HCT116 (cell line): ENCODE results near the gene SIAE. TPM values are rescaled to one million over a fixed set of nuclear protein-coding genes. Genes with fewer than 3 reads are reported as not detected.

ENCODE experiments used
- ATAC-seq: fragments of 200-7000 bp; cut with Tn5 transposase; 2 replicates; pipeline ENCODE4 v1.9.1; 2020; ENCODE audit warnings: mild to moderate bottlenecking, moderate library complexity
- BruUV-seq: library from RNA; stranded (reverse); fragments of 400-500 nt; replicated peaks from 2 replicates; lab custom pipeline; 2021; lab: Mats Ljungman, UMichigan
- CTCF ChIA-PET: fragments of 300-600 bp; sonication (Branson Sonifier 250); formaldehyde crosslinking; loops from one replicate; lab custom pipeline; 2021; ENCODE audit warnings: antibody characterized with exemption; lab: Charles Lee
- POLR2A ChIA-PET: fragments of 300-600, 350-600 bp; sonication (Branson Sonifier 250); formaldehyde crosslinking; loops from one replicate; lab custom pipeline; 2021; ENCODE audit warnings: antibody characterized with exemption; lab: Charles Lee
- RAD21 ChIA-PET, 2 experiments: fragments of 300-600 bp; sonication (Branson Sonifier 250); formaldehyde crosslinking; loops; one replicate each; lab custom pipeline; 2023; ENCODE audit warnings: low total read pairs in 2 of 2; ENCODE audit not compliant: uncharacterized antibody in 2 of 2, unreplicated experiment in 2 of 2, low non-redundant PET in 1 of 2; lab: Charles Lee
- DNase-seq: peaks from one replicate; pipeline ENCODE4 v3.0.0-alpha.2; 2010; ENCODE audit warnings: low read depth, low spot score
- H2AFZ ChIP-seq: fragments of 200-600 bp; shearing (Covaris generic), sonication (generic); 2 replicates; pipeline ENCODE4 v1.6.1; 2017; ENCODE audit warnings: low read depth, mixed run types, mixed read lengths, antibody characterized with exemption, low read length; ENCODE audit not compliant: poor library complexity, severe bottlenecking
- H3K27ac ChIP-seq: 2 replicates; pipeline ENCODE4 v1.5.1; 2012; ENCODE audit warnings: low read depth, low read length
- H3K27me3 ChIP-seq: fragments of 200-600 bp; sonication (generic); 2 replicates; pipeline ENCODE4 v1.6.1; 2016; ENCODE audit warnings: mixed run types, low read length, mixed read lengths; ENCODE audit not compliant: insufficient read depth
- H3K36me3 ChIP-seq, 2 experiments: fragments of 200-500 bp in 1 of 2; fragments of 200-600 bp in 1 of 2; sonication (Bioruptor generic) in 1 of 2; sonication (generic) in 1 of 2; 2 replicates each; pipeline versions ENCODE4 v1.5.1 to v1.6.1; 2014 to 2016; ENCODE audit warnings: low read length in 2 of 2, inconsistent platforms in 1 of 2, mixed read lengths in 1 of 2, mixed run types in 1 of 2; ENCODE audit not compliant: insufficient read depth in 2 of 2, control insufficient read depth in 1 of 2
- H3K4me1 ChIP-seq, 2 experiments: fragments of 200-600 bp in 1 of 2; sonication (generic) in 1 of 2; 2 replicates each; pipeline versions ENCODE4 v1.5.1 to v1.6.1; 2012 to 2017; ENCODE audit warnings: low read length in 2 of 2, inconsistent platforms in 1 of 2, mild to moderate bottlenecking in 1 of 2, mixed read lengths in 1 of 2, mixed run types in 1 of 2, moderate library complexity in 1 of 2; ENCODE audit not compliant: insufficient read depth in 2 of 2, control insufficient read depth in 1 of 2
- H3K4me2 ChIP-seq: fragments of 200-600 bp; sonication (generic); 2 replicates; pipeline ENCODE4 v1.6.1; 2017; ENCODE audit warnings: mixed run types, low read length, mixed read lengths
- H3K4me3 ChIP-seq, 2 experiments: fragments of 200-600 bp in 1 of 2; sonication (generic) in 1 of 2; replicated peaks in 1 of 2; 2 replicates each; pipeline ENCODE4 v1.5.1; 2011 to 2016; ENCODE audit warnings: low read length in 2 of 2, control low read depth in 1 of 2, low read depth in 1 of 2, mild to moderate bottlenecking in 1 of 2, mixed read lengths in 1 of 2, mixed run types in 1 of 2
- H3K79me2 ChIP-seq: fragments of 200-600 bp; sonication (generic); 2 replicates; pipeline ENCODE4 v1.6.1; 2017; ENCODE audit warnings: mild to moderate bottlenecking, mixed run types, low read length, moderate library complexity, mixed read lengths; ENCODE audit not compliant: insufficient read depth
- H3K9ac ChIP-seq: fragments of 200-600 bp; sonication (generic); 2 replicates; pipeline ENCODE4 v1.6.1; 2016; ENCODE audit warnings: low read length, mixed read lengths
- H3K9me2 ChIP-seq: fragments of 200-600 bp; sonication (generic), shearing (Covaris generic); 2 replicates; pipeline ENCODE4 v1.6.1; 2017; ENCODE audit warnings: mixed run types, mild to moderate bottlenecking, moderate library complexity; ENCODE audit not compliant: insufficient read depth
- H3K9me3 ChIP-seq, 2 experiments: fragments of 200-500 bp in 1 of 2; fragments of 200-600 bp in 1 of 2; sonication (Bioruptor generic) in 1 of 2; sonication (generic) in 1 of 2; 2 replicates each; pipeline ENCODE4 v1.6.1; 2014 to 2017; ENCODE audit warnings: low read length in 2 of 2, mixed read lengths in 2 of 2, inconsistent platforms in 1 of 2, low read depth in 1 of 2, mild to moderate bottlenecking in 1 of 2, mixed run types in 1 of 2, moderate library complexity in 1 of 2; ENCODE audit not compliant: control insufficient read depth in 1 of 2, insufficient read depth in 1 of 2
- H4K20me1 ChIP-seq: fragments of 200-600 bp; sonication (generic), shearing (Covaris generic); 2 replicates; pipeline ENCODE4 v1.6.1; 2017; ENCODE audit warnings: mixed run types, mild to moderate bottlenecking, moderate library complexity; ENCODE audit not compliant: insufficient read depth
- EGR1 ChIP-seq: IDR thresholded peaks from 2 replicates; pipeline ENCODE4 v1.6.1; 2012; ENCODE audit warnings: low read depth
- ELF1 ChIP-seq: IDR thresholded peaks from 2 replicates; pipeline ENCODE4 v1.6.1; 2012; ENCODE audit warnings: low read depth, borderline replicate concordance
- EZH2 ChIP-seq: fragments of 200-600 bp; sonication (generic); IDR thresholded peaks from 2 replicates; pipeline ENCODE4 v1.6.1; 2017; ENCODE audit warnings: antibody characterized with exemption, mixed run types
- JUND ChIP-seq: IDR thresholded peaks from 2 replicates; pipeline ENCODE4 v1.6.1; 2012
- RAD21 ChIP-seq: IDR thresholded peaks from 2 replicates; pipeline ENCODE4 v1.6.1; 2012; ENCODE audit warnings: low read depth, mild to moderate bottlenecking
- SIN3A ChIP-seq: IDR thresholded peaks from 2 replicates; pipeline ENCODE4 v1.6.1; 2012; ENCODE audit warnings: low read depth
- TCF7L2 ChIP-seq: IDR thresholded peaks from 2 replicates; pipeline ENCODE4 v1.7.0; 2011; ENCODE audit warnings: borderline replicate concordance, inconsistent platforms; ENCODE audit not compliant: insufficient read depth, insufficient read length; ENCODE audit errors: extremely low read depth
- YY1 ChIP-seq: IDR thresholded peaks from 2 replicates; pipeline ENCODE4 v1.6.1; 2011; ENCODE audit warnings: low read length, low read depth, moderate library complexity, mild to moderate bottlenecking; ENCODE audit not compliant: insufficient replicate concordance; ENCODE audit errors: extremely low read depth
- intact Hi-C: fragments of 100-400 bp; cut with micrococcal nuclease; formaldehyde crosslinking; loops from 2 replicates; pipeline ENCODE4 v1.10.0; 2022
- total RNA-seq: library from RNA; stranded (reverse); gene quantifications from one replicate; pipeline ENCODE4 v1.2.1, GENCODE V29; 2021; ENCODE audit not compliant: unreplicated experiment
- TF ChIP-seq, protein P1 (sequence below): IDR thresholded peaks from 2 replicates; pipeline ENCODE4 v1.6.1; 2012
- TF ChIP-seq, protein P2 (sequence below): IDR thresholded peaks from 2 replicates; pipeline ENCODE4 v1.6.1; 2012
- TF ChIP-seq, protein P3 (sequence below), 3 experiments: fragments of 200-600 bp in 1 of 3; sonication (generic) in 1 of 3; IDR thresholded peaks in 2 of 3; conservative IDR thresholded peaks in 1 of 3; 2 replicates each; pipeline ENCODE4 v1.5.1; 2012 to 2017; ENCODE audit warnings: low read depth in 2 of 3, low read length in 2 of 3, antibody characterized with exemption in 1 of 3, borderline replicate concordance in 1 of 3, control low read depth in 1 of 3, mild to moderate bottlenecking in 1 of 3, mixed read lengths in 1 of 3, mixed run types in 1 of 3, moderate library complexity in 1 of 3; ENCODE audit not compliant: insufficient read depth in 1 of 3
- TF ChIP-seq, protein P4 (sequence below): IDR thresholded peaks from 2 replicates; pipeline ENCODE4 v1.6.1; 2012; ENCODE audit warnings: low read depth

SIAE gene
- total RNA-seq, 1 experiment from 2014 or later = 39.2 TPM

DNA sequence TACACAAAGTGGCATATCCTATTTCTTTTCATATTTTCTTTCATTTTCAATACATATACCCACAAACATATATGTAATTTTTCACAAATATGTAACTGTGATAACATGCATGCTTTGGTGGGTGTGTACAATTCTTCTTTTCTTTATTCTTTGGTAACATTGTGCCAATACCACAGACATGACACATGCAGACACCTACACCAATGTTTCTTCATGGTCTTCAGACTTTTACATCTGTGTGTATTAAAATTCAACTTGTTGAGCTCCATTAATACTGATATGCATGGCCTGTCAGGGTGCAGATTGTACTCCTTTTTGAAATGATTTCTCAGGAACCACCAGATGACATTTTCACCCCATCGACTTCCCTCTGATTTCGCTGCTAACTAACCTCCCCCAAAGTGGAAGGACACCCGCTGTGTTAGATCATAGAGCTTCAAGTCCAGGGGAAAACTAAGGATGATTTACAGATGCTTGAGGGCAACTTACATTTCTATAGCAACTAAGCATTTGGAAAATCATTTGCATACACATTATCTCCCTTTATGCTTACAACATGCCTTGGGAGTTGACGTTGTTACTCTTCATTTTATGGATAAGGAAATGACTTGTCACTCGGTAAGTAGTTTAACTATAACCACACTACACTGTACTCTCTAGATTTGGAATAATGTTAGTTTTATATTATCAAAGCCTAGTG, 72.8 kb downstream of the SIAE start:
- CTCF ChIA-PET = no interaction called here
- H3K27ac ChIP-seq = no peak overlapping the region
- DNase-seq = no peak
- TF ChIP-seq YY1 (no peak), TCF7L2 (no peak), RAD21 (no peak), EZH2 (no peak), JUND (no peak)
- TF ChIP-seq, protein P1, sequence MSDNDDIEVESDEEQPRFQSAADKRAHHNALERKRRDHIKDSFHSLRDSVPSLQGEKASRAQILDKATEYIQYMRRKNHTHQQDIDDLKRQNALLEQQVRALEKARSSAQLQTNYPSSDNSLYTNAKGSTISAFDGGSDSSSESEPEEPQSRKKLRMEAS = no peak
- TF ChIP-seq, protein P2, sequence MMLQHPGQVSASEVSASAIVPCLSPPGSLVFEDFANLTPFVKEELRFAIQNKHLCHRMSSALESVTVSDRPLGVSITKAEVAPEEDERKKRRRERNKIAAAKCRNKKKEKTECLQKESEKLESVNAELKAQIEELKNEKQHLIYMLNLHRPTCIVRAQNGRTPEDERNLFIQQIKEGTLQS = no peak
- TF ChIP-seq, all 23 proteins: peak for 0
- Histone ChIP-seq H3K9me3 (no peaks in the 10 kb centered on the region), H3K36me3 (no peaks in the 10 kb centered on the region), H4K20me1 (no peaks in the 10 kb centered on the region), H2AFZ (no peak overlapping the region), H3K4me1 (no peaks in the 10 kb centered on the region), H3K79me2 (no peaks in the 10 kb centered on the region), H3K4me3 (no peak overlapping the region), H3K4me2 (no peak overlapping the region), H3K9me2 (no peaks in the 10 kb centered on the region), H3K9ac (no peak overlapping the region), H3K27me3 (peaks cover 31% of the 10 kb centered on the region)
- ChIA-PET POLR2A (no interaction called here), RAD21 (no interaction called here)
- no peak for ATAC-seq
- intact Hi-C loops = no loop called here
- no TSS peak for BruUV-seq

DNA sequence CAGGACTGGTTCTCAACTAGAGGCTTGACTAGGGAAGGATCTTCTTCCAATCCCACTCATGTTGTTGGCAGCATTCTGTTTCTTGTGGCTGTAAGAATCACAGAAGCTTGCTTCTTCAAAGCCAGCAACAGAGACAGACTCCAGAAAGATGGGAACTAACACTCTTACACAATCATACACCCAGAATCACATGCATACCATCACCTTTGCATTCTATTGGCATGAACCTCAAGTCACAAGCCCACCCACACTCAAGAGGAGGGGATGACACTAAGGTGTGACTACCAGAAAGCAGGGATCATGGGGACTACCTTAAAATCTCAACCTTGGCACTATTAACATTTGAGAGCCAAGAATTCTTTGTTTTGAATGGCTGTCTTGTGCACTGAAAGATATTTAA, 75.9 kb downstream of the SIAE start:
- Histone ChIP-seq H3K27ac (no peak overlapping the region), H3K9me3 (no peaks in the 10 kb centered on the region), H3K4me1 (no peaks in the 10 kb centered on the region), H3K9me2 (no peaks in the 10 kb centered on the region), H3K27me3 (peaks cover 59% of the 10 kb centered on the region), H3K4me2 (no peak overlapping the region), H3K79me2 (no peaks in the 10 kb centered on the region), H2AFZ (no peak overlapping the region), H4K20me1 (no peaks in the 10 kb centered on the region), H3K36me3 (no peaks in the 10 kb centered on the region), H3K4me3 (no peak overlapping the region), H3K9ac (no peak overlapping the region)
- ATAC-seq (no peak), DNase-seq (no peak)
- intact Hi-C loops = no loop called here
- no TSS peak for BruUV-seq
- POLR2A ChIA-PET = no interaction called here
- RAD21 ChIA-PET = no interaction called here
- CTCF ChIA-PET = no interaction called here
- no peak for TF ChIP-seq SIN3A
- TF ChIP-seq EZH2 = no peak
- TF ChIP-seq RAD21 = no peak
- TF ChIP-seq, protein P3, sequence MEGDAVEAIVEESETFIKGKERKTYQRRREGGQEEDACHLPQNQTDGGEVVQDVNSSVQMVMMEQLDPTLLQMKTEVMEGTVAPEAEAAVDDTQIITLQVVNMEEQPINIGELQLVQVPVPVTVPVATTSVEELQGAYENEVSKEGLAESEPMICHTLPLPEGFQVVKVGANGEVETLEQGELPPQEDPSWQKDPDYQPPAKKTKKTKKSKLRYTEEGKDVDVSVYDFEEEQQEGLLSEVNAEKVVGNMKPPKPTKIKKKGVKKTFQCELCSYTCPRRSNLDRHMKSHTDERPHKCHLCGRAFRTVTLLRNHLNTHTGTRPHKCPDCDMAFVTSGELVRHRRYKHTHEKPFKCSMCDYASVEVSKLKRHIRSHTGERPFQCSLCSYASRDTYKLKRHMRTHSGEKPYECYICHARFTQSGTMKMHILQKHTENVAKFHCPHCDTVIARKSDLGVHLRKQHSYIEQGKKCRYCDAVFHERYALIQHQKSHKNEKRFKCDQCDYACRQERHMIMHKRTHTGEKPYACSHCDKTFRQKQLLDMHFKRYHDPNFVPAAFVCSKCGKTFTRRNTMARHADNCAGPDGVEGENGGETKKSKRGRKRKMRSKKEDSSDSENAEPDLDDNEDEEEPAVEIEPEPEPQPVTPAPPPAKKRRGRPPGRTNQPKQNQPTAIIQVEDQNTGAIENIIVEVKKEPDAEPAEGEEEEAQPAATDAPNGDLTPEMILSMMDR (IDR thresholded peaks at IDR 0.05 in 2 of 3, conservative IDR thresholded peaks at IDR 0.05 in 1 of 3; ENCODE audit: borderline replicate concordance in 1 of 3, insufficient read depth in 1 of 3, low read depth in 2 of 3, low read length in 2 of 3) = no peak
- no peak for TF ChIP-seq EGR1
- TF ChIP-seq, protein P2 = no peak
- TF ChIP-seq, protein P4, sequence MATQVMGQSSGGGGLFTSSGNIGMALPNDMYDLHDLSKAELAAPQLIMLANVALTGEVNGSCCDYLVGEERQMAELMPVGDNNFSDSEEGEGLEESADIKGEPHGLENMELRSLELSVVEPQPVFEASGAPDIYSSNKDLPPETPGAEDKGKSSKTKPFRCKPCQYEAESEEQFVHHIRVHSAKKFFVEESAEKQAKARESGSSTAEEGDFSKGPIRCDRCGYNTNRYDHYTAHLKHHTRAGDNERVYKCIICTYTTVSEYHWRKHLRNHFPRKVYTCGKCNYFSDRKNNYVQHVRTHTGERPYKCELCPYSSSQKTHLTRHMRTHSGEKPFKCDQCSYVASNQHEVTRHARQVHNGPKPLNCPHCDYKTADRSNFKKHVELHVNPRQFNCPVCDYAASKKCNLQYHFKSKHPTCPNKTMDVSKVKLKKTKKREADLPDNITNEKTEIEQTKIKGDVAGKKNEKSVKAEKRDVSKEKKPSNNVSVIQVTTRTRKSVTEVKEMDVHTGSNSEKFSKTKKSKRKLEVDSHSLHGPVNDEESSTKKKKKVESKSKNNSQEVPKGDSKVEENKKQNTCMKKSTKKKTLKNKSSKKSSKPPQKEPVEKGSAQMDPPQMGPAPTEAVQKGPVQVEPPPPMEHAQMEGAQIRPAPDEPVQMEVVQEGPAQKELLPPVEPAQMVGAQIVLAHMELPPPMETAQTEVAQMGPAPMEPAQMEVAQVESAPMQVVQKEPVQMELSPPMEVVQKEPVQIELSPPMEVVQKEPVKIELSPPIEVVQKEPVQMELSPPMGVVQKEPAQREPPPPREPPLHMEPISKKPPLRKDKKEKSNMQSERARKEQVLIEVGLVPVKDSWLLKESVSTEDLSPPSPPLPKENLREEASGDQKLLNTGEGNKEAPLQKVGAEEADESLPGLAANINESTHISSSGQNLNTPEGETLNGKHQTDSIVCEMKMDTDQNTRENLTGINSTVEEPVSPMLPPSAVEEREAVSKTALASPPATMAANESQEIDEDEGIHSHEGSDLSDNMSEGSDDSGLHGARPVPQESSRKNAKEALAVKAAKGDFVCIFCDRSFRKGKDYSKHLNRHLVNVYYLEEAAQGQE = no peak
- no peak for TF ChIP-seq YY1
- no peak for TF ChIP-seq ELF1
